Activated CD4-positive, CD25-positive, alpha-beta regulatory T cell (primary cell): Measurements from ENCODE around the gene EMC10.
"Not testable (repeated sequence)": the region's sequence is repeated elsewhere in the genome, so short reads cannot be mapped to it uniquely, and the experiment has no call there.

ENCODE experiments used
- DNase-seq, 4 experiments: peaks; one replicate each; lab custom pipeline; 2025; lab: John Stamatoyannopoulos, UW

Gene EMC10

GRCh38 chr19:50514346-50515167 lies 38.2 kb downstream of the EMC10 start:
- DNase-seq = no peak

GRCh38 chr19:50515168-50515561 lies 38.9 kb downstream of the EMC10 start:
- DNase-seq = no peak

DNA sequence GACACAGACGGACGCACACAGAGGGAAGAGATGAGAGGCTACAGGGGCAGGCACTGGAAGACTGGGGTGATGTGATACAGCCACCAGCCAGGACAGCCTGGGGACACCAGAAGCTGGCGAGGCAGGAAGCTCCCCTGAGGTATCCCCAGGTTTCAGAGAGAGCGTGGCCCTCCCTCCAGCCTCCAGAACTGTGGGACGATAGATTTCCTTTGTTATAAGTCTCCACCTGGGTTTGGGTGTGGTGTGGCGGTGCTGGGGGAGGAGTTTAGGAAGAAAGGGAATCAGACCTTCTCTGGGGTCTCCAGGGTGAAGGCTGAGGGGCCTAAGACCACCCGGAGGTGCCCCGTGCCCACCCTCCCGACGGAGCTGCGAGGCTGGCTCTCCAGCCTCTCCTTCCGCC lies 40.1 kb downstream of the EMC10 start:
- DNase-seq = no peak

GRCh38 chr19:50516964-50517703 lies 40.8 kb downstream of the EMC10 start:
- DNase-seq = no peak

- DNase-seq = no peak
Observed at GRCh38 chr19:50517704-50518075, 41.4 kb downstream of the EMC10 start.

GRCh38 chr19:50518091-50519005 lies 42.0 kb downstream of the EMC10 start:
- no peak for DNase-seq

- no peak for DNase-seq
Observed at GRCh38 chr19:50519006-50519575, 42.8 kb downstream of the EMC10 start.

DNA sequence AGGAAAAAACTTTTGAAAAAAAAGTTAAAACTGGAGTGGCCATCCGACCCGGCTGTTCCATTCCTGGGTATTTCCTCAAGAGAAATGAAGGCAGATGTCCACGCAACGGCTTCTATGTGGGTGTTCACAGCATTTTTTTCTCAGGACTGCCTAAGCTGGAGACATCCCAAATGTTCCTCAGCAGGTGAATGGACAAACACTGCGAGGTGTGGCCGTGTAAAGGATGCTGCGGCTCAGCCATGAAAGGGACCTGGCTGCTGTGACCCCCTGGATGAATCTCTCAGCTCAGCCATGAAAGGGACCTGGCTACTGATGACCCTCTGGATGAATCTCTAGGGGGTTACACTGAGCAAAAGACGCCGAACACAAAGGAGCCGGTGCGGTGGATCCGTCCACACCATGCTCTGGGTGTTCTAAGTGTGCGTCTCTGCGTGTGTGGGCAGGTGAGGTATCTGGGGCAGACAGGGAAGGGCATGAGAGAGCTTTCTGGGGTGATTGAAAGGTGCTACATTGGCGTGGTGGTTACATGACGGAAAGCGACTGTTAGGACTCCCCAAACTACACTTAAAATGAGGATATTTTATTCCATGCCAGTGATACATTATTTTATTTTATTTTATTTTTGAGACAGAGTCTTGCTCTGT lies 44.6 kb downstream of the EMC10 start:
- no peak for DNase-seq

- DNase-seq = no peak
Observed at GRCh38 chr19:50522881-50523280, 46.6 kb downstream of the EMC10 start.

DNA sequence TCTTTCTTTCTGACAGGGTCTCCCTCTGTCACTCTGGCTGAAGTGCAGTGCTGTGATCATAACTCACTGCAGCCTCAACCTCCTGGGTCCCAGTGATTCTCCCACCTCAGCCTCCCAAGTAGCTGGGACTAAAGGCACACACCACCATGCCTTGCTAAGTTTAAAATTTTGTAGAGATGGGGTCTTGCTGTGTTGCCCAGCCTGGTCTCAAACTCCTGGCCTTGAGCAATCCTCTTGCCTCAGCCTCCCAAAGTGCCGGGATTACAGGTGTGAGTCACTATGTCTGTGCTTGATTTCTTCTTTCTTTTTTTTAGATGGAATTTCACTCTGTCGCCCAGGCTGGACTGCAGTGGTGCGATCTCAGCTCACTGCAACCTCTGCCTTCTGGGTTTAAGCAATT lies 51.7 kb downstream of the EMC10 start:
- DNase-seq = not testable (repeated sequence)

DNA sequence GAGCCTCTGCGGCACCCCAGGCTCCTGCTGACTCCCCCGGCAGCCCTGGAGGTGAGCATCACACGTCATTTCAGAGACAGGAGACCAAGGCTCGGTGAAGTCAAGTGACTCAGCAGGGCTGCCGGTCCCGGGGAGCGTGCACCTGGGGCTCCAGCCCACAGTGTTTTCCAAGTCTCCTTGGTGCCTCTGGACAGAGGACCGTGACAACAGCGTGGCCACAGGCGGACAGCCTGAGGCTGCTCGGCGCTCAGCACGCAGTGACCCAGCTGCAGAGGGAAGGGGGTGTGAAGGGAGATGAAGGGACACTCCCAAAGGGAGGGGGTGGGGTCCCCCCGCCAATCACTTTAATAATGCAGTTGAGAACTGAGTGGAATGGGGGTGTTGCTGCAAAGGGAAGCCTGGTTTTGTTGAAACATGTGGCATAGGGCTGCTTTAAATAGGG lies 54.9 kb downstream of the EMC10 start:
- DNase-seq = no peak

DNA sequence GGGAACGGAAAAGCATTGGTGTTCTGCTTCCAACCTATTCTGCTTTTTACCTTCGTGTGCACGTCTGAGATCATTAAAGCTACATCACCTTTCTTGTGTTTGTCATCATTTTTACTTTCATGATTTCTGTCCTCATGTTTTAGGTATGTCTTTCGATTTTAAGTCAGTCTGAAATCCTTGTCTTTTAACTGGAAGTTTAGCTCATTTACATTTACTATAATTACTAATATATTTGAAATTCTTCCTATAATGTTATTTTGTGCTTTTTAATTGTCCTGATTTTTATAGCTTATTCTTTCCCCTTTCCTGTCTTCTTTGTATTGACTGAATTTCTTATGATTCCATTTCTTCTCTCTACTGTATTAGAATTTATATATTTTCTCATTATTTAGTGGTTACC lies 56.6 kb downstream of the EMC10 start:
- DNase-seq = no peak

- no peak for DNase-seq
Observed at GRCh38 chr19:50534478-50534877, 58.2 kb downstream of the EMC10 start.

GRCh38 chr19:50535672-50536187 lies 59.4 kb downstream of the EMC10 start:
- DNase-seq = no peak

DNA sequence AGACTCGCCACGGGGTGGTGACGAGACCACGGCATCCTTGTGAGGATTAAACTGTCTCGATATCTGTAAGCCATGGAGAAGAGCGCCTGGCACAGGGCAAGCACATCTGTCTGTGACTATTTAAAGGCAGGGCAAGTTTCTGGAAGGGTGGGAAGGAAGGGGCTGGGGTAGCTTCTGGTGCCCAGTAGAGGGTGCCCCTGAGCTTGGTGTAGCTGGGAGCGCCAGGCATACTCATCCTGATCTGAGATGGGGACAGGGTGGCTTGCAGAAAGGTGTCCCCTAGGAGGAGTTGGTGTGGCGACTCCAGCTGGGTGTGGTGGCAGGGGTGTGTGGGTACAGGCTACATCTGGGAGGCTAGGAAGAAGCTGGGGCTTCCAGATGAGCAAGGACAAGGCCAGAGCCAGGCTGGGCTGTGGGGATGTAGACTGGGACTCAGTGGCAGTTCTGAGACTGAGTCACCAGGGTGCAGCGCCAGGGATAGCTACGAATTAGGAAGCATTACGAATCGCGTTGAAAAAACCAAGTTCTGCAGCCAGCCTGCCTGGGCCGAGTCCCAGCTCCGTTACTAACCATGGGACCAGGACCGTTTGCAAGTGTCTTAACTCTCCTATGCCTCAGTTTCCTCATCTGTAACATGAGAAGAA lies 60.5 kb downstream of the EMC10 start:
- no peak for DNase-seq

DNA sequence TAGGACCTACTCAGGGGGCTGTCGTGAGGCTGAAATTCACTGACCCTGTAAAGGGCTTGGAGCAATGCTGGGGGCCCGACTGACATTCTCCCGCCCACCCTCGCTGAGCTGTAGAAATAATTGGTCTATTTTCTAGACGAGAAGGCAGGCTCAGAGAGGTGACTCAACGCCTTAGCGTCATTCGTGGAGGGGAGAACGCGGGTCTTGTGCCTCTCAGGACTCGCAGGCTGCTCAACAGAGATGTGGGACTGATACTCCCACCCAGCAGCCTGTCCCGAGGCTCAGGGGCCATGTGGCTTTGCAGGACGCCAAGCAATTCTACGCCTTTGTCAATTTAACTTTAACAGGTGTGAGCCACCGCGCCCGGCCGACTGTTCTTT lies 61.0 kb downstream of the EMC10 start:
- no peak for DNase-seq

GRCh38 chr19:50537769-50538230 lies 61.5 kb downstream of the EMC10 start:
- peak in 3 of 4 experiments; percentile 29 to 47 (median 37) for DNase-seq
